Left lung (tissue), 10 donors: Measurements from ENCODE around the gene GABRA4. TPM values are rescaled to one million over a fixed set of nuclear protein-coding genes. Genes with fewer than 3 reads are reported as not detected.

ENCODE experiments used
- ATAC-seq: fragments of 200-7000 bp; cut with Tn5 transposase; one replicate; pipeline ENCODE4 v1.9.1; 2020; ENCODE audit warnings: moderate library complexity
- DNase-seq, 4 donors: peaks; one replicate each; pipeline ENCODE4 v3.0.0-alpha.2; 2013 to 2020
- H3K27ac ChIP-seq, 2 donors: fragments of 200-600 bp; sonication (generic) in 1 of 2; one replicate each; pipeline versions ENCODE4 v1.5.0 to v1.8.0; 2020 to 2021
- H3K27me3 ChIP-seq, 2 donors: fragments of 200-600 bp; sonication (generic) in 1 of 2; one replicate each; pipeline versions ENCODE4 v1.5.0 to v1.8.0; 2020 to 2021
- H3K36me3 ChIP-seq, 2 donors: fragments of 200-600 bp; sonication (generic) in 1 of 2; one replicate each; pipeline versions ENCODE4 v1.5.0 to v1.8.0; 2020 to 2021
- H3K4me1 ChIP-seq, 2 donors: fragments of 200-600 bp; one replicate each; pipeline ENCODE4 v1.8.0; 2021
- H3K4me3 ChIP-seq, 2 donors: fragments of 200-600 bp; sonication (generic) in 1 of 2; one replicate each; pipeline versions ENCODE4 v1.5.0 to v1.8.0; 2020 to 2021; ENCODE audit warnings: mild to moderate bottlenecking in 1 of 2
- H3K9me3 ChIP-seq, 2 donors: fragments of 200-600 bp; sonication (generic) in 1 of 2; one replicate each; pipeline versions ENCODE4 v1.5.0 to v1.8.0; 2020 to 2021
- CTCF ChIP-seq, 2 donors: fragments of 200-600 bp; sonication (generic) in 1 of 2; IDR thresholded peaks; one replicate each; pipeline versions ENCODE4 v1.5.0 to v1.8.0; 2021; ENCODE audit warnings: antibody characterized with exemption in 2 of 2
- intact Hi-C, 2 donors: fragments of 100-400 bp; cut with DNase I; formaldehyde crosslinking; loops; one replicate each; pipeline versions ENCODE4 v1.11.2 to v1.14.2; 2022
- polyA plus RNA-seq, 6 donors: library from polyadenylated mRNA; unstranded; fragments of 120-200 nt; gene quantifications; one replicate each; pipeline ENCODE4 v1.2.1, GENCODE V29; 2013; ENCODE audit not compliant: insufficient read length in 6 of 6
- total RNA-seq, 2 donors: library from RNA; stranded (reverse); fragmentation: NEBNext Ultra II Directional; extraction: Animal tissue kit (Norgen Biotek cat#: 25700); gene quantifications; one replicate each; pipeline ENCODE4 v1.2.1, GENCODE V29; 2021
- donor health status: DM: no; HTN: yes; CAD: no.
- donor health status: DM: no; HTN: no; CAD: no.

GABRA4 gene
- total and polyA plus RNA-seq, 8 donors = 0.03 to 0.11 TPM; not detected in 6

GRCh38 chr4:46999566-46999965 is 6.2 kb upstream of the GABRA4 start:
- ATAC-seq = no peak
- Histone ChIP-seq H3K4me3 (no peak overlapping the region), H3K9me3 (no peaks in the 10 kb centered on the region), H3K27me3 (peaks cover 11 to 24% of the 10 kb centered on the region in 2 donors), H3K27ac (no peak overlapping the region), H3K36me3 (no peaks in the 10 kb centered on the region), H3K4me1 (no peaks in the 10 kb centered on the region)
- DNase-seq = no peak
- TF ChIP-seq CTCF (IDR thresholded peaks at IDR 0.05) = no peak
- intact Hi-C loops = no loop called here

- Histone ChIP-seq H3K9me3 (no peaks in the 10 kb centered on the region), H3K4me3 (no peak overlapping the region), H3K27me3 (peaks cover 32 to 64% of the 10 kb centered on the region in 2 donors), H3K36me3 (no peaks in the 10 kb centered on the region), H3K27ac (no peak overlapping the region), H3K4me1 (peaks cover 6 to 8% of the 10 kb centered on the region in 2 donors)
- no peak for ATAC-seq
- intact Hi-C loops = no loop called here
- TF ChIP-seq CTCF (IDR thresholded peaks at IDR 0.05) = no peak
- peak in 1 of 4 donors; percentile 40 for DNase-seq
Measured at GRCh38 chr4:46994007-46994405, 625 bp upstream of the GABRA4 start.

- TF ChIP-seq CTCF (IDR thresholded peaks at IDR 0.05) = no peak
- Histone ChIP-seq H3K4me3 (no peak overlapping the region), H3K27ac (no peak overlapping the region), H3K36me3 (no peaks in the 10 kb centered on the region), H3K4me1 (peaks cover 6 to 8% of the 10 kb centered on the region in 2 donors), H3K27me3 (peaks cover 32 to 64% of the 10 kb centered on the region in 2 donors), H3K9me3 (no peaks in the 10 kb centered on the region)
- DNase-seq (no peak), ATAC-seq (no peak)
- intact Hi-C loops = no loop called here
Measured at GRCh38 chr4:46992338-46992737, 1.0 kb downstream of the GABRA4 start.

- ATAC-seq = no peak
- no peaks in the 10 kb centered on the region for H3K4me1 ChIP-seq
- H3K36me3 ChIP-seq = no peaks in the 10 kb centered on the region
- no peak overlapping the region for H3K4me3 ChIP-seq
- no peak for DNase-seq
- TF ChIP-seq CTCF (IDR thresholded peaks at IDR 0.05) = no peak
- intact Hi-C loops = no loop called here
- peaks cover under 1 to 23% of the 10 kb centered on the region in 2 donors for H3K27me3 ChIP-seq
- H3K27ac ChIP-seq = no peak overlapping the region
- no peaks in the 10 kb centered on the region for H3K9me3 ChIP-seq
Measured at GRCh38 chr4:46986922-46987638, 6.3 kb downstream of the GABRA4 start.

GRCh38 chr4:46984781-46985180 is 8.6 kb downstream of the GABRA4 start:
- no peak overlapping the region for H3K27ac ChIP-seq
- H3K27me3 ChIP-seq = peaks cover 0 to 6% of the 10 kb centered on the region in 2 donors
- H3K4me3 ChIP-seq = no peak overlapping the region
- H3K36me3 ChIP-seq = no peaks in the 10 kb centered on the region
- no peaks in the 10 kb centered on the region for H3K4me1 ChIP-seq
- no peak for ATAC-seq
- intact Hi-C loops = no loop called here
- TF ChIP-seq CTCF (IDR thresholded peaks at IDR 0.05) = no peak
- H3K9me3 ChIP-seq = no peaks in the 10 kb centered on the region
- DNase-seq = no peak
